ENCODE measurements around the gene PLD1.
"Not testable (repeated sequence)": the region's sequence is repeated elsewhere in the genome, so short reads cannot be mapped to it uniquely, and the experiment has no call there.

Gene PLD1

DNA sequence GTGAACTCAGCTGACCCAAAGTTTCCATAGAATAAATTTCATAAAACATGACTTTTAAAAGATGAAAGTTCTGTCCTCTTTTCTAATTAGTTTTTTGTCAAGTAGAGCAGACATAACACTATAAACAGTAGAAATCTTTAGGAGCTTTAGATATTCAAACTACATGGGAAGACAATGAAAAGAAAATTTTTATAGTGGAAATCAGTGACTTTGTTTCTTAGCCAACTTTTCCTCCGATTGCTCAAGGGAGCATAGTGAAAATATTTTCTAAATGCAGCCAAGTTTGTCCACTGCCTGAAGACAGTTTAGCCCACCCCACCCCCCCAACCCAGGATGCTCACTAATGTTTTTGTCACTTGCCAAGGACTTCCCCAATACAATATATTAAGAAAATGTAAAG is 114.9 kb downstream of the PLD1 start:
- DNase-seq: no peak

DNA sequence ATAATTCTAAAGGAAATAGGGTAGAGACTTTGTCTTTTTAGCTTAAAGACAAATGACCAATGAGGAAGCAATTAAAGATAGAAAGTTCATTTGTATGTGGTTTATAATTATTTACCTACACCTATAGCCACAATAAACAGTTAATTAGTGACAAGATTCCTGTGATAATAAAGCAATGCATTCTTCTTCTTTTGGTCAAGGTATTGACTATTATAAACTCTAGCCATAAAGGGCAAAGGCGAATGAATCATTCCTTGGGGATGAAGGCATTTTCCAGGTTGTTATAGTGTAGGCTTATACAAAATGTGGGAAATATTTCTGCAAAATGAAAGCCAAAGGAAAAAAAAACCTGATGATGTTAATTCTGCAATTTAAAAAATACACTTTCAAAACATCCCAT is 115.4 kb downstream of the PLD1 start:
- DNase-seq: no peak

DNA sequence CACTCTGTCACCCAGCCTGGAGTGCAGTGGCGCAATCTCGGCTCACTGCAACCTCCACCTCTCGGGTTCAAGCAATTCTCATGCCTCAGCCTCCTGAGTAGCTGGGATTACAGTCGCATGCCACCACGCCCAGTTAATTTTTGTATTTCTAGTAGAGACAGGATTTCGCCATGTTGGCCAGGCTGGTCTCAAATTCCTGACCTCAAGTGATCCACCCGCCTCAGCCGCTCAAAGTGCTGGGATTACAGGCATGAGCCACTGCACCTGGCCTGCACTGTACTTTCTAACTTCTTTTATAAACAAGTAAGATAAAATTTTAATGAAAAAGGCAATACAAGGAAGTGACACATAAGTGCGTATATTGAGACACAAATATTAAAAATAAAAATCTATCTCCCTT is 117.7 kb downstream of the PLD1 start:
- DNase-seq: not testable (repeated sequence)

DNA sequence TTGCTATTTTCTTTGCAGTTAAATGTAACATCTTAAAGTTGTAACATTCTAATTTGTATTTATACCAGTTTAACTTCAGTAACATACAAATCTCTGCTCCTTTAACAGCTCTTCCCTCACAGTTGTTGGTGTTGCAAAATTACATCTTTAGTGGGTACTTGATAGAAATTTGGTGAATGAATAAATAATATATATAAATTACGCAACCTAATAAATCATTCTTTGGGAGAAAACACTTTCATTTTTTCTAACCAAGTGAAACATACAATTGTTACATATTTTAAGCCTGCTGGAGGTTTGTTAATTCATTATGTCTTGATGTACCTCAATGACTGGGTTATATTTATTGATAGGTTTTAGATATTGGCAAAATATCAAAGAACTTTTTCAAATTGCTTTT is 118.8 kb downstream of the PLD1 start:
- DNase-seq: no peak

DNA sequence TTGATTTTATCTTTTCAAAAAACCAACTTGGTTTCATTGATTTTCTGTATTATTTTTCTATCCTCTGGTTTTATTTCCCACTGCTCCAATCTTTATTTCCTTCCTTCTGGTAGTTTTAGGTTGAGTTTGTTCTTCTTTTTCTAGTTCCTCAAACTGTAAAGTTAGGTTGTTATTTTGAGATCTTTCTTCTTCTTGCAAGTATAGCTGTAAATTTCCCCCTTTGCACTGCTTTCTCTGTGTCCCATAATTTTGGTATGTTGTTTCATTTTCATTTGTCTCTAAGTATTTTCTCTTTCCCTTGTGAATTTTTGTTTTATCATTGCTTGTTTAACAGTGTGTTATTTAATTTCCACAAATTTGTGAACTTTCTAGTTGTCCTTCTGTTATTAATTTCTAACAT is 120.0 kb downstream of the PLD1 start:
- no peak for DNase-seq

DNA sequence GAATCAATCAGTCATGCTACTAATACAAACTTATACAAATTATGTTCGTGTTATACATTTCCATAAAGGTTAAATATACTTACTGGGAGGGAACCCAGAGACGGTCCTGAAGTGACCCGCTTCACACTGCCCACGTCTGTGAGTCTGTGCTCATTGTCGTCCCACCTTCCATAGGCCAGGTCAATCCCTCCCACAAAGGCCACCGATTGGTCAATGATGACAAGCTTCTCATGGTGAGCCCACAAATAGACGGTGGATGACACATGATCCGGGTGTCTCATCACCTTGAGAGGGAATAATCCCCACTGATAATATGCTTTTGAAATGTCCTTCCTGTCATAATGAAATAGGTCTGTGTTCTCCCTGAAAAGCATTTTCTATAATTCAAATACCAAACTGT is 121.7 kb downstream of the PLD1 start:
- no peak for DNase-seq

DNA sequence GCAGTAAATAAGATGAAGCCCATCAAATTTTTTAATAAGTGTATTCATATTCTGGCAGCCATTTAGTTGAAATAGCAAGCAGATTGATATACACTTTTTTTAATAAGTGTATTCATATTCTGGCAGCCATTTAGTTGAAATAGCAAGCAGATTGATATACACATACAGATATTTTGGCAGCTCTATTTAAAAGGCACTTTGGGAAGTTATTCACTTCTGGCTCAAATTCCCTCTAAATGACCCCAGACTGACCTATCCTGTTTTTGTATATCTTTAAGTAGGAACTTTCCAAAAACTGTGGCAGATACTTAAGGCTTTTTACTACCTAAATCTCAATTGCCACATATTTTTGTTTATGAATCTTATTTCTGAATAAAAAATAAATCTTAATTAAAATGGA is 122.3 kb downstream of the PLD1 start:
- no peak for DNase-seq

DNA sequence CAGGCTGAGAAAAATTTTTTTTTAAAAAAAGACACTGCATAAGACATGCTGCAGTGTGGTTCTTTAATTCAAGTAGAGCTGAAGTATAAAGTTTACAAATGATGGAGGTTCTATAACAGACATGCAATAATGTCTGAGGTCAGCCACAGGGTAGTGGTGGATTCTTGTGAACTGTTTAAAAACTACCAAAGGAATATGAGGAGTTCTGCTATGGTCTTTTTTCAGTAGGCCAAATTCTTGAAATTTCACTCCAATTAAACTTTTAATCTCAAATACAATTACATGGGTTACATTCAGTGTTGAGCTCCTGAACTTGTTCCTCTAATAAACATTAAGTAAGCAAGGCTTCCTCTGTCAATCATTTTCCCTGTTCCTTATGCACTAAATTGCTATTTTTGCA is 122.7 kb downstream of the PLD1 start:
- no peak for DNase-seq

DNA sequence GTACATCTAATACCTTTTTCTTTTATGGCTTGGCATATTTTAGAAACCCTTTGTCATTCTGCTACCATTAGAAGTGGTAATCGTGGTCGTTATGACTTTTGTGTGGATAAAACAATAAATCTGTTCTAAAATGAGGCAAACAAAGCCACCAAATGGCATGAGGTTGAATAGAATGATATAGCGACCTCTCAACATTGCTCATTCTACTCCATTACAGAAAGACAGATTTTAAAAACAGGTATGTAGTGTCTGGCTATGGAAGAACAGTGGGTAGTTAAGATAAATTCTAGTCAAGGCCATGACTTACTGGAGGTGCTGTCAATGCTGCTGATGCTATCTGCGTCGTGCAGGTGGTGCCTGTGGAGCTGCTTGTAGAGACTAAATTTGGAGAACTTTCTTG is 123.2 kb downstream of the PLD1 start:
- no peak for DNase-seq

DNA sequence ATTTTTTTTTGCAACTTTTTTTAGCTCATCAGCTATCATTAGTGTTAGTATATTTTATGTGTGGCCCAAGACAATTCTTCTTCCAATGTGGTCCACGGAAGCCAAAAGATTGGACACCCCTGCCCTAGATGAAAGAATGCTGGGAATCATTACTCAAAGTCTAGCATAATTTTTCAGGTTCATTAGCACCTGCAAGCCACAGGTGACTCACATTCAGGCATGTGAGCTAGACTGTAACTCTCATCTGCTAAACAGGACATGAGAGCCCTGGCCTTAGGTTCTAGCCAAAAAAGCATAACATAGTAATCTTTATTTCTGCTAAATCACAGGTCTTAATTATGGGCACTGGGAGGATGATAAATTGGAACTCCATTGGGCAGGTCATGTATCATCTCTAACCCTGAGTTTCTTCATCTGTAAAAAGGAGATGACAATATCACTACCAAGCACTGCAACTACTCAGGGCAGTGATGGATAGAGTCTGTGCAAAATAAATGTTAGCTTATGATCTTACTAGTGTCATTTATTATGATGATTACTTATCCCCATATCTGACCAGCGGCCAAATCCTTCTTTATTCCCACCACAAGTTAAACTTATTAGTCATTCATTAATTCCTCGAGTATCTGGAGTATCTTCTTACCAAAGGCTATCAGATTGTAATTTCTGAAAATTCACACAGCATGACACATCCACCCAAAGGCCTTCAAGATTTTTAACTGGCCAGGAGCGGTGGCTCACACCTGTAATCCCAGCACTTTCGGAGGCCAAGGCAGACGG is 125.0 kb downstream of the PLD1 start:
- no peak for DNase-seq

DNA sequence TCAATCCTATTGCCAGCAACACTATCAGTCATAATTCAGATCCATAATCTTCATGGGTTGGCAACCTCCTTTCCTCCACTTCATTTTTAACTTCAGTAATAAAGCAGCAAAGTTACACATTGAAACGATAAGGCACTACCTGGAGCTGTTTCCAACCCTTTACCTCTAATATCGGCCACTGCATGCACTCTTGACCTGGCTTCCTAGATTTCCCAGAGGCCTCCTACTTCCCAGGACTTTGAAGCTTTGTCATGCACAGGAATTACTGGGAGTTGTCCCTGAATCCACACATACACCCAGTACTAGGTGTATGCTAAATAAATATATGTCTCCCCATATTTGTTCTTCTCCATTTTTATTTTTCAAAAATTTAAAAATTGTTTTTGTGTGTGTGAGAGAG is 126.1 kb downstream of the PLD1 start:
- DNase-seq: no peak

DNA sequence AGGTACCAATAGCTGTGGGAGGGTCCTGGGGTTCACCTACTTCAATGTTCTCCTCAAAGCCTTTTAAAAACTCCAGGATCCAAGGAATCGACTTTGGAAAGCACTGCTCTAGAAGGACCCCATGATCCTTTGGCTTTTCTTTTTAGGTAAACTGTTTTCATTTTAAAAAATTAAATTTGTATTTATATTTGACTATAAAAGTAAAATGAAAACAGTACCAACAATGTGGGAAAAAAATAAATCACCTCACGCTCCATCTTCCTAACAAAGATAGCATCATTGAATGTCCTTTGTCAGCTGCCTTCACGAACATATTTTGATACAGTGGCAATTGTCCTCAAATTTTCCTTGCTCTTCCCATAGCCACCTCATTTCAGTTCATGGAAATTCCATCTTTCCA is 127.5 kb downstream of the PLD1 start:
- no peak for DNase-seq

DNA sequence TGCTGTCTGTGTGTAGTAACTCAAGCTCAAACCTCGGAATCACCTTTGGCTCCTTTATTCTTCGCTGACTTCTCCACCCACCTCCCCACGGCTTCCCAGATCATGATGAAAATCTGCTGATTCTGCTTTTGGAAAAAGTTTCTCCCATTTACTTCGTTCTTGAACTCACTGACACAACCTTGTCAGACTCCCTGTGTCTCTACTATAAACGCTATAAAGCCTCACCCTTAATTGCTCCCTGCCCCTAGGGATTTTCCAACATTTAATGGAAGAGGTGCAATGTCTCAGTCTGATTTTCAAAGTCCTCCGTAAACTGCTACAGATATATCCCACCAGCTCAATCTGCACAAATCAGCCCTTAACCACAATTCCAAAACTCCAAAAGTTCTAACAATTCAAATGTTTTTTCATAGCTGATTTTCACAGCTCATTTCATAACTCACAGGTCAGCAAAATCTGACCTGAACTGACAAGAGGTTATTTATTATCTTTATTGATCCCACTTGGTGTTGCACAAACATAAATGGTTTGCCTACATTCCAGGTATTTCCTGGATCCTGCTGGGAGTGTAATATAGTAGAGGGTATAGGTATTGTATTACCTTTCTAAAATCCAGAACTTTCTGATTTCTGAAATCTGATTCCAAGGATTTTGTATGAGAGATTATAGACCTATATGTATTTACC is 129.4 kb downstream of the PLD1 start:
- peak; percentile 88 for DNase-seq

DNA sequence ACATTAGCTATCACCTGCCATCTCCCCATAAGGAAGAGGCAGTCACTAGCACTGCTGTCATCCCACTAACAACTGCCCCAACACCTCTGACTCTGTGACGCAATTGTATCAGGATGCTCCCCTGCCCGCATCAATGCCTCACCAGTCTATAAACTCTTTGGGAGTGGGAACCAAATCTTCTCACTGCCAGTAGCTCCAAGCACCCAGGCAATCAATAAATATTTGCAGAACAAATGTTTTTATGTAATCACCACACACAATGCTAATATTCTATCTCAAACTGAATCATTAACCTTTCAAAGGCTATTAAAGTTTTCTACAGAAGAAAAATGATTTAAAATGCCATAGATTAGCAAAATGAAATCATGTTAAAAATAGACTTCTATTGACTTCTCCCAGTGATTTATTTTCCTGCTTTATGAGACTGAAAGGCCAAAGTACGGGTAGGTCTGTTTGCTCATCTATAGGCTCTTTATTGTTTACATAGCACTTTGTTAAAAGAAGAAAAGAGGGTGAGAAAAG is 131.3 kb downstream of the PLD1 start:
- DNase-seq: peak; percentile 81

DNA sequence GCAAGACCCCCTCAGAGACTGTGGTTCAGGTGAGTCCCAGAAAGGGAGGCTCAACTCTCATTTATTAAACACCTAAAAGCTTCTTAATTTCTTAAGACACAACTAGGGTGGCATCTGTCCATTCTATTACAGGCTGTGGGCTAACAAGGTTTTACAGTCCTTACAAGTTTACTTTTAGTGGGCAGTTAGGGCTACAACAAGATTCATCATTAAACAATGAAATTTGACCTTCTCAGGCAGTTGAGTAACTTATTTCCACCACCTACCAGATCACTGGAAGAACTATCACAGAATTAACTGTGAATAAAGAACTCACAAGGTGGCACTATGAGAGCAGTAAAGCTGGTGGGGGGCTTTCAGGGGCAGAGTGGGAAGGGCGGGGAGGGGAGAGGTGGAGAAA is 132.6 kb downstream of the PLD1 start:
- peak; percentile 18 for DNase-seq

DNA sequence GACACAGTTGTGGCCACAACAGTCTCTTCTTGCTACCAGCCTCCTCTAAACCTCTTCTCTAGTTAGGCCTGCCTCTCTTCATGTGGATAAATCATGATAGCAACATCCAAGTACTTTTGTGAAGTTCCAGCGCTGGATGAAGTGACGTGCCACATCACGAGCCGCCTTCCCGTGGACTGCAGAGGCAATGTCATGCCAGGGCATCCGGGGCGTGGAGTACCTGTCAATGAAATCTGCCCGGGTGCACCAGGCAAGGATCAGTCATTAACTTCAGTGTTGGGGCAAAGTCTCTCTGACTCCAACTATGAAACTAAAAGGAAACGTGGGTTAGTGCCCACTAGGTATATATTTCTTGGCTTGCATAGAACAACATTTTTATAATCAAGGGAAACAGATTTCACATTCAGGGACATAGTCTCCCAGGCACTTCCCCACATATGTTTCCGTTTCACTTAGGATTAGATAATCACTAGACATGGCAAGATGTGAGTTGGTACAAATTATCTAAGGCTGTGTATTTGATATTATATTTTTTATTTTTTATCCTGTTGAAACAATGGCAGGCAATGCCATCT is 133.6 kb downstream of the PLD1 start:
- no peak for DNase-seq

DNA sequence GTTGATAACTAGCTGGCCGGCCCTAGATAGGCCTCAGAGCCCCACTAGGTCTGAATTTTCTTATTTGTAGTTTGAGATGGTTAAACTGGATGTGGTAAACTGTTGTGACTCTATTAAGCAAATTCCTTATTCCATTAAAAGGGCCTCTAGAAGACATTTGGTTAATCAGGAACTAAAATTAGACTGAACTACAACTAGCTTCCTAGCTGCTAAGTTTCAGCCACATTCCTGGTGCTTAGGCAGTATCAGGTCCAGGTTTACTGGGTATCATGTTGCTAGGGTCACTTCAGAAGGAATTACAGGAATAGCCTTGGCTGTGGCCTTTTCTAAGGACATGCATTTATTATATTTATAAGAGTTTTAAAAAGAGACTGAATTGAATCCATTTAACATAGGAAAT is 136.3 kb downstream of the PLD1 start:
- DNase-seq: no peak

DNA sequence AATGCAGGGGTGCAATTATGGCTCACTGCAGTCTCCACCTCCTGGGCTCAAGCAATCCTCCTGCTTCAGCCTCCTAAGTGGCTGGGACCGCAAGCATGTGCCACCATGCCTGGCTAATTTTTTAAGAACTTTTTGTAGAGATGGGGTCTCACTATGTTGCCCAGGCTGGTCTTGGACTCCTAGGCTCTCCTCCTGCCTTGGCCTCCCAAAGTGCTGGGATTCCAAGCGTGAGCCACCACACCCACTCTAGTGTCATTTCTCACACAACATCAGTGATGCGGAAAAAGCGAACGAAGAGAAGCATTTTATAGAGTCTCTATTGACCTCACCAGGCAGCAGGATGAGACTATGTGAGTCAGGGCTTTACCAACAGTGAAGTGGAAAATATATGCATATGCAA is 137.7 kb downstream of the PLD1 start:
- no peak for DNase-seq

DNA sequence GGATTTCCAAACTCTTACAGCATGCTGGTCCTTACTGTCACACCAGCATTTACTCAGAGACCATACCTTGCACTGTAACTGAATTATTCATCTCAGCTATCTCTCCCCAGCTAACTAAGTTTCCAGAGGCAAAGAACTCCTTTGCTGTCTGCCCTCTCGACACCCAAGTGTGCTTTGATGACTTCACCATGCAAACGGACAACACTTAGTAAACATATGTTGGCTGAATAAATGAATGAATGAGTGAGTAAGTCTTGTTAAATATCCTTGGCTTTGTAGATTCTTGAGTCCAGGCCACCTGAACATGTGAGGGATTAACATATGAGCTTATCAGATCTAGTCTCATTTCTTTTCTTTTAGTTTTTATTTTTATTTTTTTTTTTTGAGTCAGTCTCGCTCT is 138.2 kb downstream of the PLD1 start:
- no peak for DNase-seq

DNA sequence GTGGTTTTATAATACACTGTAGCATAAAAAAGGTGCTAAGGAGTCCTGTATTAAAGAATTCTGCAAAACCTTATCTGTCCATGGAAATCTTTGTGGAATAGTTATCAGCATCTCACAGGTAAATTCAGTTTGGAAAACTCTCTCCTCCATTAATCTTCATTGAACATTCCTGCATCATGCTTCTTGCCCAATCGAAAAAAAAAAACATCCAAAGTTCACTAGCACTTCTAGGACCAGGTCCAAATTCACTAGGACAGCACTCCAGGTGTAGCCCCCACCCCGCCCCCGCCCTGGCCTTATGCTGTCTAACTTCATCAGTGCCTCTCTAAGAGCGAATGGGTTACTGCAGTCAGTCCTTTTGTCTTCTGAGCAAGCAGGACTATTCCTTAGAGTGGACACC is 138.6 kb downstream of the PLD1 start:
- no peak for DNase-seq

DNA sequence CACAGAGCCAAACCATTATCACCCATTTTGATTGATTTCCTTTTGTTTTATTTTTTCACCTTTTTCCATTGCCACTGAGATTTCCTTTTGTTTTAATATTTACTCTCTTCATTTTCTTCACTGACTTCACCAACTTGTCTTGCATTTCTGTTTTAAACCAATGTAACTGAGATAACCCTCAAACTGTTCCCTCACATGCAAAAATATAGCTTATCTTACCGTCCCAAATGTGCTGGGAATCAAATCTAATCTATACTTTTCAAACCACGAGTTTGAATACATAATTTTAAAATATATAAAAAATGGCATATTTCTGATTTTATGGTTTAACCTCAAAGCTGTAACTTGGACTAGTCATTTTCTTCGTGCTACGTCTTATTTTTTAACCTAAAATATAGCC is 143.8 kb downstream of the PLD1 start:
- DNase-seq: no peak

DNA sequence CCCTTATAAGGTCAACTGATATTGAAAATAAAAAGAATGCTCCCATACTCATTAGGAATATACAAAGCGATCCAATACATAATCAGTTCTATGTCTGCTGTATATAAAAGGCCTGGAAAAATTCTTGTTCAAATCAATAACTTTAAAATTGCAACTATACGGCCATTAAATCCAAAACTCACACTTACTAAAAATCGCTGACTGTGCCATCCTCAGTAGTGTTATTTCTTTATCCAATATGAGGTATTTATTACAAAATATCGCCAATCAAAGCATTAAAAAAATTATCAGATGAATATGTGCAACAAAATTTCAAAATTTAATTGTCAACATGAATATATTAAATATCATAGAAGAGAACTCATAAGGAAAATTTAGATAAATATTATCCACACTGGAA is 146.5 kb downstream of the PLD1 start:
- DNase-seq: no peak

DNA sequence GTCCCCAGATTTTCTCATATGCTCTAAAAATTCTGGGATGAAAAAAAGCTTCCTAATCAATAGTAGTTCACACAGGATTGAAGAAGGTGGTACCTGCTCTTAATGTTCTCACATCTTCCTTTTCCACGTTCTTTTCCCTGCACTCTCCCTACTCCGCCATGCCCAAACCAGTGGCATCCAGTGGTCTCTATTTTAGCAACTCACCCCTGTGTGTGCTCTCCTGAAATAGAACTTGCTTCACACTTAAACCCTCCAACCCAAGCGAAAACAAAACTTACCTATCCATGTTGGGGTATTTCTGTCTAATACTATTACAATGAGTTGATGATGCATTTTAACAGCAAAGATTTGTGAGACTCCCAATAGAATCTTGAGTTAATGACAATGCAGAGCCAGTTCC is 148.8 kb downstream of the PLD1 start:
- no peak for DNase-seq

DNA sequence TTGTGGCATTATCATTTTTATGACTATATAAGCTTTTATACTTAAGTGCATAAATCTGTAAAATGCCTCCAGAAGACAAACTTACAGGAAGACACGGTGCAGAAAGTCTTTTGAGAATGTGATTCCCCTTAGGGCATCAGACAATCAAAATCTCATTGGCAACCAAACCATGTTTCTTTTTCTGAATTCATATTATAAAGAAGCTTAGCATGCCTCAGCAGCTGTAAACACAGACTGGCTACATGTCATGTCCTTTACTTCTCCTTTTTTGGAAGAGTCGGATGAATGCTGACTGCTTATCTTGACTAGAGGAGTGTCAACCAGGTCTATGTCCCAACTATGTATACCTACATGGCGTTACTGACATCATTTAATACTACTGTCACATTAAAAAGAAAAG is 150.1 kb downstream of the PLD1 start:
- no peak for DNase-seq
